Epithelial cell of proximal tubule (primary cell): ENCODE results near the gene GRID1. TPM values are rescaled to one million over a fixed set of nuclear protein-coding genes. Genes with fewer than 3 reads are reported as not detected.

ENCODE experiments used
- DNase-seq: peaks from one replicate; pipeline ENCODE4 v3.0.0-alpha.2; 2011; ENCODE audit warnings: low read depth
- H3K4me3 ChIP-seq: 2 replicates; pipeline ENCODE4 v1.5.1; 2011; ENCODE audit warnings: low read depth, mild to moderate bottlenecking, low read length
- total RNA-seq: library from RNA; depleted of rRNA; stranded (reverse); fragments of >200 nt; gene quantifications from 2 replicates; pipeline ENCODE4 v1.2.3, GENCODE V29; 2015
- TF ChIP-seq, protein P1 (sequence below): conservative IDR thresholded peaks from 2 replicates; pipeline ENCODE4 v1.5.1; 2012; ENCODE audit warnings: low read depth, mild to moderate bottlenecking, low read length

Gene GRID1
- total RNA-seq, 1 donor from 2014 or later, result 0.52 TPM

GRCh38 chr10:85788570-85788969 lies 578.0 kb downstream of the GRID1 start:
- H3K4me3 ChIP-seq, result no peak overlapping the region
- TF ChIP-seq, protein P1, sequence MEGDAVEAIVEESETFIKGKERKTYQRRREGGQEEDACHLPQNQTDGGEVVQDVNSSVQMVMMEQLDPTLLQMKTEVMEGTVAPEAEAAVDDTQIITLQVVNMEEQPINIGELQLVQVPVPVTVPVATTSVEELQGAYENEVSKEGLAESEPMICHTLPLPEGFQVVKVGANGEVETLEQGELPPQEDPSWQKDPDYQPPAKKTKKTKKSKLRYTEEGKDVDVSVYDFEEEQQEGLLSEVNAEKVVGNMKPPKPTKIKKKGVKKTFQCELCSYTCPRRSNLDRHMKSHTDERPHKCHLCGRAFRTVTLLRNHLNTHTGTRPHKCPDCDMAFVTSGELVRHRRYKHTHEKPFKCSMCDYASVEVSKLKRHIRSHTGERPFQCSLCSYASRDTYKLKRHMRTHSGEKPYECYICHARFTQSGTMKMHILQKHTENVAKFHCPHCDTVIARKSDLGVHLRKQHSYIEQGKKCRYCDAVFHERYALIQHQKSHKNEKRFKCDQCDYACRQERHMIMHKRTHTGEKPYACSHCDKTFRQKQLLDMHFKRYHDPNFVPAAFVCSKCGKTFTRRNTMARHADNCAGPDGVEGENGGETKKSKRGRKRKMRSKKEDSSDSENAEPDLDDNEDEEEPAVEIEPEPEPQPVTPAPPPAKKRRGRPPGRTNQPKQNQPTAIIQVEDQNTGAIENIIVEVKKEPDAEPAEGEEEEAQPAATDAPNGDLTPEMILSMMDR, result no peak
- no peak for DNase-seq

- no peak overlapping the region for H3K4me3 ChIP-seq
- TF ChIP-seq, protein P1, result no peak
- DNase-seq, result no peak
These were observed 578.7 kb downstream of the GRID1 start for GRCh38 chr10:85787881-85788280.

DNA sequence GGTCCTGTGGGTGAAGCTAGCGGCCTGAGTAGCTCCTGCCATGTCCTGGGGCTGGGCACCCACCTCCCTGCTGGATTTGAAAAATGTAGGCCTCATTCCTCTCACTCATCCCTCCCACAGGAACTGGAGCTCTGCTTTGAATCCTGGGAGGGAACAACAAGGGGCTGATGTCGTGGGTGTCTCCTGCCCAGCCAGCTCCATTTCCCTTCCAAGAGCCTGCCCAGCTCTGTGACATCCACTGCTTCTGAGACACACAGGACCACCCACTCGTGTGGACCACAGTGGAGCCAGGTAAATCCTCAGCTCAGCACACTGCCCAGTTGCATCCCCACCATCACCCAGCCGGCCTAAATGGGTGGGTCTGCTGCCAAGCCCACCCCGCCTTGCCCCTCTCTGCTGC lies 579.2 kb downstream of the GRID1 start:
- DNase-seq, result no peak
- TF ChIP-seq, protein P1, result no peak
- no peak overlapping the region for H3K4me3 ChIP-seq

DNA sequence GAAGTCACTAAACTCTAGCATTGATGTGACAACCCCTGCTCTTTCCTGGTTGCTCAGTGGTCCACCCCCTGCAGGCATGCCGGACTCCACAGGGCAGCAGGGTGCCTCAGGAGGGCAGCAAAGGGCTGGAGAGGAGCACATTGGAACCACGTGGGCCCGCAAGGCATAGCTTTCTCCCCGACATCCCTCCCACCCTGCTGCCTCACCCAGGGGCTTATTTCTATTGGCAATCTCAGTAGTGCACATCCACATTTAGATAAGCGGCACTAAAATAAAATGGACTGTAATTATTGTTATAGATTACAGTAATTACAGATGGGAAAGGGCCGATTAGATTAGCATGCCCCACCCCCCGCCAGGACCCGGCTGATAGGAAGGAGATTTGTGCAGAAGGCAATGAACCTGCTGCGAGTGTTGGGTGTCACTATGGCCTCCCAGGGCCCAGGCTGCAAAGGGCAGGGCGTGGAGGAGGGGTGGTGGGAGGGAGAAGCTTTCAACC lies 580.1 kb downstream of the GRID1 start:
- TF ChIP-seq, protein P1, result peak; percentile 32
- no peak overlapping the region for H3K4me3 ChIP-seq
- DNase-seq, result no peak

- no peak for DNase-seq
- TF ChIP-seq, protein P1, result no peak
These were observed 581.8 kb downstream of the GRID1 start for GRCh38 chr10:85784792-85785191.

DNA sequence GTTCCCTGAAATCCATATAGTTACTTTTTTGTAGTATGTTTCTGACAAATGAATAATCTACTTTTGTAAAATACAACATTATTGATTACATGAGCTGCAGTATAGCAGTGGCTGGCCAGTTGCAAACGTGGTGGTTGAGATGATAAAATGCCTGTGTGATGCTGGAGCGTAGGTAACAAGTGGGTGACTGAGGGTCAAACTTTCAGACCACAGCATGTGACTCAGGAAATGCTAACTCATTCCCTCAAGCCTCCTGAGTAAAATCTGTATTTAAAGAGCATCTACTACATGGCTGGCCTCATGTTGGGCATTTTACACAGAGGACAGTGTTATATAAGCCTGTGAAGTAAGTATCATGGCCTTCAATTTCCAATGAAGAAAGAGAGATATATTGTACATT lies 585.2 kb downstream of the GRID1 start:
- no peak for DNase-seq
- TF ChIP-seq, protein P1, result no peak
- no peak overlapping the region for H3K4me3 ChIP-seq

More at GRCh38 chr10:85784792-85785191, 581.8 kb downstream of the GRID1 start:
- H3K4me3 ChIP-seq, result no peak overlapping the region

DNA sequence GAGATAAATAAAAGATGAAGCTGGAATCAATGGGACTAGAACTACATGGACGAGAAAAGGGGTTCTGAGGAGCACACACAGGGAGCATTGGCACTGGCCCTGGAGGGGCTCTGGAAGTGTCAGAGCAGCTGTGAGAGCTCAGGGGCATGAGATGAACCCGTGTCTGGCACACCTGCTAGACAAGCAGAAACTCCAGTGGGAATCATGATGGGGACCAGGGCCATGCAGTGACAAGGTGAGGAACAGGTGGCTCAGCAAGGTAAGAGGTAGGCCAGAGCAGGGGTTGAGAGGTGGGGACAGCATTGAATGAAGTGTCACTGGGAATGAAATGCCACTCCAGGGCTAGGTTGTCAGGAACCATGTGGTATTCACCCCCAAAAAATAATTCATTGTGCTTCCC lies 588.5 kb downstream of the GRID1 start:
- no peak for DNase-seq
- H3K4me3 ChIP-seq, result no peak overlapping the region
- TF ChIP-seq, protein P1, result no peak
